Measurements from ENCODE around the gene PTPRT. TPM values are rescaled to one million over a fixed set of nuclear protein-coding genes. Genes with fewer than 3 reads are reported as not detected.

Gene PTPRT
- total RNA-seq, 1 experiment from 2014 or later: not detected

DNA sequence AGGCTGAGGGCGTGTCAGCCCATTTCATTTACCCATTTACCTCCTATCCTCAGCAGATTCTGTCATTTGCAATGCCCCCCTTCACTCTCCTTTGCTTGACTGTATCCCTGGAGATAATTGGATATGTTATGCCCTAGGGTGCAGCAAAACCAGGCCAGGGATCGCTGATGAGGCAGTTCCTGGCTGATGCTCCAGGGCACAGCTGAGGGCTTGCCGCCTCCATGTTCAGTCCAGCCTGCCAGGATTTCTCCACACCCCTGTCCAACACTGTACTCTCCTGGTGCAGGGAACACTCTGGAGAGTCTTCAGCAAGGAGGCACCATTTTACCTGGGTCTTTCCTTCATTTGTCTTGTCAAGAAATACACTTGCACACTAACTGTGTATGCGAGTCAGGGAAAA lies 1039.5 kb downstream of the PTPRT start:
- no peak overlapping the region for H3K4me3 ChIP-seq (ENCODE audit: low read depth, low read length, poor library complexity, severe bottlenecking)
- no peaks in the 10 kb centered on the region for H3K4me1 ChIP-seq (ENCODE audit: insufficient read depth, low read length, poor library complexity, severe bottlenecking)
- no peaks in the 10 kb centered on the region for H3K9me3 ChIP-seq (ENCODE audit: low read depth, low read length, poor library complexity, severe bottlenecking)
- intact Hi-C loops (cut with micrococcal nuclease; ENCODE audit: unreplicated experiment): no loop called here
- no peak for DNase-seq (ENCODE audit: low spot score)
- no peak for TF ChIP-seq EZH2 (IDR thresholded peaks at IDR 0.05; ENCODE audit: borderline replicate concordance, low read depth, low read length, poor library complexity, severe bottlenecking)
- TF ChIP-seq, protein P1, sequence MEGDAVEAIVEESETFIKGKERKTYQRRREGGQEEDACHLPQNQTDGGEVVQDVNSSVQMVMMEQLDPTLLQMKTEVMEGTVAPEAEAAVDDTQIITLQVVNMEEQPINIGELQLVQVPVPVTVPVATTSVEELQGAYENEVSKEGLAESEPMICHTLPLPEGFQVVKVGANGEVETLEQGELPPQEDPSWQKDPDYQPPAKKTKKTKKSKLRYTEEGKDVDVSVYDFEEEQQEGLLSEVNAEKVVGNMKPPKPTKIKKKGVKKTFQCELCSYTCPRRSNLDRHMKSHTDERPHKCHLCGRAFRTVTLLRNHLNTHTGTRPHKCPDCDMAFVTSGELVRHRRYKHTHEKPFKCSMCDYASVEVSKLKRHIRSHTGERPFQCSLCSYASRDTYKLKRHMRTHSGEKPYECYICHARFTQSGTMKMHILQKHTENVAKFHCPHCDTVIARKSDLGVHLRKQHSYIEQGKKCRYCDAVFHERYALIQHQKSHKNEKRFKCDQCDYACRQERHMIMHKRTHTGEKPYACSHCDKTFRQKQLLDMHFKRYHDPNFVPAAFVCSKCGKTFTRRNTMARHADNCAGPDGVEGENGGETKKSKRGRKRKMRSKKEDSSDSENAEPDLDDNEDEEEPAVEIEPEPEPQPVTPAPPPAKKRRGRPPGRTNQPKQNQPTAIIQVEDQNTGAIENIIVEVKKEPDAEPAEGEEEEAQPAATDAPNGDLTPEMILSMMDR (conservative IDR thresholded peaks at IDR 0.05; ENCODE audit: low read depth, low read length): no peak
- CTCF ChIA-PET: no interaction called here
- no peaks in the 10 kb centered on the region for H3K36me3 ChIP-seq (ENCODE audit: insufficient read depth, low read length, poor library complexity, severe bottlenecking)
- H3K27me3 ChIP-seq (replicated peaks; ENCODE audit: insufficient read depth, low read depth, low read length, poor library complexity): no peaks in the 10 kb centered on the region
- H3K27ac ChIP-seq (ENCODE audit: low read depth, low read length, poor library complexity, severe bottlenecking): no peak overlapping the region
- BruUV-seq (replicated peaks): no TSS peak
- POLR2A ChIA-PET (ENCODE audit: low non-redundant PET): no interaction called here

DNA sequence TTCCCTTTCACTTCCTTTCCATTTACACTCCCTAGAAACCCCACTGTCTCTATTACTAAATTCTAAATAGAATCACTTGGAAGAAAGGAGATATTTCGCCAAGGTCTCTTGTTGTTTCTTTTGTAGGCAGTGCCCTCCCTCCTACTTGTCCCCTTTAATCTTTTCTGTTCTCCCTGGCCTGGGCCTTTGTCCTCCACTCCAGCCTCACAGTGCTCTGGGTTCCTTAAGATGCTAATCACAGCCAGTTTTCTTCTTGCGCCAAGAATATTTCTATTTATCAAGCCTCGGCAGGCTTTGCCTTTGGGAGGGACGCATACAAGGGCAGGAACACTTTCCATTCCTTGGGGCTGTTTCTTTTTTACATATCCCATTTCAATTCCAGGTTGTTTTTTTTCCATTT lies 1051.0 kb downstream of the PTPRT start:
- no peak for TF ChIP-seq EZH2 (IDR thresholded peaks at IDR 0.05; ENCODE audit: borderline replicate concordance, low read depth, low read length, poor library complexity, severe bottlenecking)
- TF ChIP-seq, protein P1 (conservative IDR thresholded peaks at IDR 0.05; ENCODE audit: low read depth, low read length): no peak

DNA sequence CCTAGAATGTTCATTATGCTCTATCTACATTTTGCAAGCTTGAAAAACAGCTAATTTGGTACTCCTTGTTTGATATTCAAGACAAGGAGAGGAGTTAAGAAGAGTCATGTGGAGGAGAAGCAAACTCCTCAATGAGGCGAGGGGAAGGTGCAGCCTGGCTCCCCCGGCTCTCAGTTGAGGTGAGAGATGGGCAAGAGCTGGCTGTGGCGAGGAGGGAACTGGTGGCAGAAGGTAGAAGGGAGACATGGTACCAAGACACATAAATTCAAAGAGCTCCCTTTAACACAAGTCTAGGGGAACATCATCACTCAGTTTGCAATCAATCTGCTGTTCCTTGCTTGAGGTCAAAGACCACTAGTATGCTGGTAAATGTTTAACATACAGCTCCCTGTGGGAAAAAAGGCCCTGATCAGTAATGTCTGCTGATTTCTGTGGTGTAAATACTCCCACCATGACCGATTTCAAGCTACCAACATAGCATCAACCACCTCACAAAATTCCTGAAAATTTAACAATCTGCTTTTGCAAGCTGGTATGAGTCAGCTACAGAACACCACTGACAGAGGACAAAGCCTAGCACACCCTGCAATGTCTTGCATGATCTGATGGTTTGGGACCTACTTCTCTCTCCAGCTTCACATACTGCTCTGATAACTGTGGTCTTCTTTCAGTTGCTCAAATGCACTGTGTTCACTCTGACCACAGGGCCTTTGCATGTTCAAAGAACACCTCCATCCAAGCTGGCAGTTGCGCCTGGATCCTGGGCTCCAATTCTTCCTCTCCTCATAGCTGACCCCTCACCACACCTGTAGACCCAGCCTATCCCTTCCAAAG lies 1055.2 kb downstream of the PTPRT start:
- CTCF ChIA-PET: no interaction called here
- TF ChIP-seq, protein P1 (conservative IDR thresholded peaks at IDR 0.05; ENCODE audit: low read depth, low read length): no peak
- no peak for TF ChIP-seq EZH2 (IDR thresholded peaks at IDR 0.05; ENCODE audit: borderline replicate concordance, low read depth, low read length, poor library complexity, severe bottlenecking)
- Histone ChIP-seq H3K4me3 (ENCODE audit: low read depth, low read length, poor library complexity, severe bottlenecking) (no peak overlapping the region), H3K27ac (ENCODE audit: low read depth, low read length, poor library complexity, severe bottlenecking) (no peak overlapping the region), H3K4me1 (ENCODE audit: insufficient read depth, low read length, poor library complexity, severe bottlenecking) (no peaks in the 10 kb centered on the region), H3K9me3 (ENCODE audit: low read depth, low read length, poor library complexity, severe bottlenecking) (no peaks in the 10 kb centered on the region), H3K36me3 (ENCODE audit: insufficient read depth, low read length, poor library complexity, severe bottlenecking) (no peaks in the 10 kb centered on the region), H3K27me3 (replicated peaks; ENCODE audit: insufficient read depth, low read depth, low read length, poor library complexity) (peaks cover 10% of the 10 kb centered on the region)
- POLR2A ChIA-PET (ENCODE audit: low non-redundant PET): interaction anchor here (0.7 kb wide), 2 partner anchors 10 to 1479 kb away, joined by 4 read pairs; no protein-coding TSS in a partner anchor
- intact Hi-C loops (cut with micrococcal nuclease; ENCODE audit: unreplicated experiment): no loop called here
- BruUV-seq (replicated peaks): no TSS peak
- DNase-seq (ENCODE audit: low spot score): no peak

More for the DNA sequence above, 1051.0 kb downstream of the PTPRT start:
- intact Hi-C loops (cut with micrococcal nuclease; ENCODE audit: unreplicated experiment): no loop called here
- BruUV-seq (replicated peaks): no TSS peak
- Histone ChIP-seq H3K27me3 (replicated peaks; ENCODE audit: insufficient read depth, low read depth, low read length, poor library complexity) (peaks cover 5% of the 10 kb centered on the region), H3K36me3 (ENCODE audit: insufficient read depth, low read length, poor library complexity, severe bottlenecking) (no peaks in the 10 kb centered on the region), H3K4me1 (ENCODE audit: insufficient read depth, low read length, poor library complexity, severe bottlenecking) (no peaks in the 10 kb centered on the region), H3K4me3 (ENCODE audit: low read depth, low read length, poor library complexity, severe bottlenecking) (no peak overlapping the region), H3K9me3 (ENCODE audit: low read depth, low read length, poor library complexity, severe bottlenecking) (no peaks in the 10 kb centered on the region), H3K27ac (ENCODE audit: low read depth, low read length, poor library complexity, severe bottlenecking) (no peak overlapping the region)
- POLR2A ChIA-PET (ENCODE audit: low non-redundant PET): no interaction called here
- DNase-seq (ENCODE audit: low spot score): no peak
- CTCF ChIA-PET: no interaction called here
